GM21737 (cell line): ENCODE data around the gene SELENON.
"Not testable (repeated sequence)": the region's sequence is repeated elsewhere in the genome, so short reads cannot be mapped to it uniquely, and the experiment has no call there.

Experiments used
- ATAC-seq: cut with Tn5 transposase; IDR thresholded peaks from one replicate; pipeline ENCODE4 v1.9.1; 2021; ENCODE audit warnings: mild to moderate bottlenecking, moderate library complexity; ENCODE audit not compliant: unreplicated experiment

Gene SELENON

GRCh38 chr1:25821630-25822091 lies 21.7 kb downstream of the SELENON start:
- ATAC-seq: no peak

GRCh38 chr1:25825605-25826004 lies 25.6 kb downstream of the SELENON start:
- ATAC-seq: no peak

- no peak for ATAC-seq
Measured at GRCh38 chr1:25826571-25826970, 26.6 kb downstream of the SELENON start.

- no peak for ATAC-seq
Measured at GRCh38 chr1:25828491-25828890, 28.5 kb downstream of the SELENON start.

- ATAC-seq: no peak
Measured at GRCh38 chr1:25829046-25829445, 29.1 kb downstream of the SELENON start.

GRCh38 chr1:25831569-25832196 lies 31.7 kb downstream of the SELENON start:
- ATAC-seq: no peak

- ATAC-seq: no peak
Measured at GRCh38 chr1:25832336-25833037, 32.5 kb downstream of the SELENON start.

- no peak for ATAC-seq
Measured at GRCh38 chr1:25833158-25833557, 33.2 kb downstream of the SELENON start.

GRCh38 chr1:25834894-25835293 lies 34.9 kb downstream of the SELENON start:
- no peak for ATAC-seq

GRCh38 chr1:25836695-25837094 lies 36.7 kb downstream of the SELENON start:
- no peak for ATAC-seq

- no peak for ATAC-seq
Measured at GRCh38 chr1:25837262-25837875, 37.4 kb downstream of the SELENON start.

- not testable (repeated sequence) for ATAC-seq
Measured at GRCh38 chr1:25839808-25840207, 39.8 kb downstream of the SELENON start.

GRCh38 chr1:25843483-25843882 lies 43.5 kb downstream of the SELENON start:
- ATAC-seq: no peak

- no peak for ATAC-seq
Measured at GRCh38 chr1:25844536-25845337, 44.7 kb downstream of the SELENON start.

- no peak for ATAC-seq
Measured at GRCh38 chr1:25845664-25846063, 45.7 kb downstream of the SELENON start.

GRCh38 chr1:25847929-25848328 lies 47.9 kb downstream of the SELENON start:
- no peak for ATAC-seq

- ATAC-seq: no peak
Measured at GRCh38 chr1:25848531-25848930, 48.5 kb downstream of the SELENON start.

GRCh38 chr1:25854554-25854953 lies 54.6 kb downstream of the SELENON start:
- no peak for ATAC-seq

- ATAC-seq: no peak
Measured at GRCh38 chr1:25856856-25857255, 56.9 kb downstream of the SELENON start.

- ATAC-seq: no peak
Measured at GRCh38 chr1:25858494-25858893, 58.5 kb downstream of the SELENON start.
